HCEC 1CT (cell line): ENCODE results near the gene MTX1.
"Not testable (repeated sequence)": the region's sequence is repeated elsewhere in the genome, so short reads cannot be mapped to it uniquely, and the experiment has no call there.

Experiments used
- DNase-seq: peaks from one replicate; pipeline ENCODE4 v3.0.0-alpha.2; 2017

MTX1 gene

DNA sequence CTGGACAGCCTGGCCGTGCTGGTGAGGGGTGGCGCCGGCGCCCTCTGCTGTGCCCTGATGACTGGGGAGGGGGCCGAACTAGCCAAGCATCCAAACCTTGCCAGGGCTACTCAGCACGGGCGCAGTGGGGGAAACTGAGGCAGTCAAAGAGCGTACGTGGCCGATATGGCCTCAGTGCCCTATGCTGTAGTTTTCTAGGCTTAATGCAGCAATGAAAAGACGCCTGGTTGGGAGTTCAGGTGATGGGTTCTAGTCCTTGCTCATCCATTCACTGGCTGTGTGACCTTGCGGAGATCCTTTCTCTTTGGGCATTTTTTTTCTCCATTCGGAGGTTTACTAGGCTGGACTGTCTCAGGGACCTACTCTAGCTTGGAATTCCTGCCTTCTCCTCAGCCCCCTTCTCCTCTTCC, 822 bp downstream of the MTX1 start:
- DNase-seq = no peak

DNA sequence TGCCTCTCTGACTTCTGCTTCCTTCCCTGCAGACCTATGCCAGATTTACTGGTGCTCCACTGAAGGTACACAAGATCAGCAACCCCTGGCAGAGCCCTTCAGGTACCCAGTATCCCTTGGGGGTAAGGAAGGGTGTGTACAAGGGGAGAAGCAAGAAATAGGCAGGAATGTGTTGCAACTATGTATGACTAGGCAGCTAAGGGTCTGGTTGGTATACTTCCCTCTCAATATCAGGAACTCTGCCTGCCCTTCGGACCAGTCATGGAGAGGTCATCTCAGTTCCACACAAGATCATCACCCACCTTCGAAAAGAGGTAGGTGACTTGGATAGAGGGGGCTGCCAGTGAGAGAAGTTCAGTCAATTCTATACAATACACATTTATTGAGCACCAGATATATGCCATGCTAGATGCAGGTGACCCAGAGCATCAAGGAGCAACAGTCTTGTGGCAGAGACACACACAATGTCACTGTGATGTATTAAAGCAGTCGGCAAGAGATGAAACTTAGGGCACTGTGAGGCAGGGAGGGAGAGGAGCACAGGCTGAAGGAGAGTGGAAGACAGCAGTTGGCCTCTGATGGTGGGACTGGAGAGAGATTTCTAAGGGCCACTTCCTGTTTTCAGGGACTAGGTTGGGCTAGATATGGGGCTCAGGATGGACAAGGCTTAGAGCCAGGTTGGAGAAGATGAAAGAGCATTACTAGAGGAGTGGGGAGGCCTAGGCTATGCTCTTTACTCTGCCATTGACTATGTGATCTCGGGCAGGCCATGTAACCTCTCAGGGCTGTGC, 2.0 kb downstream of the MTX1 start:
- DNase-seq = no peak

DNA sequence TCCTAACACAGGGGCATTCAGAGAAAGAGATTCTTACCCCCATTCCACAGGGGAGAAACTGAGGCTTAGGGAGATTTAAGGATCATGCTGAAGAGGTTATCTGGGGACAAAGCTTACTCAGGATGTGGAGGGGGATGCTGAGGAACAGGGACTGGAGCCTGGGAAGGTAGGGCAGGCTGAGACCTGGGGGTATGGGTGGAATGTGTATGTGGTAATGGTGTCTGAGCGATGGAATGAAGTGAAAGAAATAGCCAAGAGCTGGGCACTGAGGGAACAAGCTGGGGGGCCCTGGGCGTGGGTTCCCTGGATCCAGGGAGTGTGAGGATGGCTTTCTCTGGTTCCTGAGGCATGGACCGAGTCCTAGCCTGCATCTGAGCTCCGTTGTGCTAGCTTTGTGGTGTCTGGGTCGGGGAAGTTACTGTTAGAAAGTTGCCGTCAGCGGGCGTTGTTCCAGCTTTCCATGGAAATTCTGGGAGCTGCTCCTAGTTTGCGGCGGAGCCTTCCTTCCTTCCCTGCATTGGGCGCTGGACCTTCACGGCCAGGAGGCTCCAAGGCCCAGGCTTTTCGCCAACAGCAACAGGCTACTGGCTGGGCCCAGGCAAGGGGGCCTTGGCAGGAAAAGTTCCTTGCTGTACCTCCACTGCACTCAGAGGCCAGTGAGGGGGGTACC, 3.0 kb downstream of the MTX1 start:
- DNase-seq = not testable (repeated sequence)

DNA sequence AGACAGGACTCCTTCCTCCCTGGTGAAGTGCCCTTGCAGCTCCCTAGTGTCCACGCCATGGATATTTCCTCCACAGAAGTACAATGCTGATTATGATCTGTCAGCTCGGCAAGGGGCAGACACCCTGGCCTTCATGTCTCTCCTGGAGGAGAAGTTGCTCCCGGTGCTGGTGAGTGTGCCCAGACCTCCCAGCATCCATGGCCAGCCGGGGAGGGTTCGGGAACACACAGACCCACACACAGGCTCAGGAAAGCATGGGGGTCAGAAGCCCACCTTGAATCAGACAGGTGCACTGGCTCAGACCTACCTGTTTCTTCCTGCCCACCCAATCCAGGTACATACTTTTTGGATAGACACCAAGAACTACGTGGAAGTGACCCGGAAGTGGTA, 3.6 kb downstream of the MTX1 start:
- DNase-seq = not testable (repeated sequence)

DNA sequence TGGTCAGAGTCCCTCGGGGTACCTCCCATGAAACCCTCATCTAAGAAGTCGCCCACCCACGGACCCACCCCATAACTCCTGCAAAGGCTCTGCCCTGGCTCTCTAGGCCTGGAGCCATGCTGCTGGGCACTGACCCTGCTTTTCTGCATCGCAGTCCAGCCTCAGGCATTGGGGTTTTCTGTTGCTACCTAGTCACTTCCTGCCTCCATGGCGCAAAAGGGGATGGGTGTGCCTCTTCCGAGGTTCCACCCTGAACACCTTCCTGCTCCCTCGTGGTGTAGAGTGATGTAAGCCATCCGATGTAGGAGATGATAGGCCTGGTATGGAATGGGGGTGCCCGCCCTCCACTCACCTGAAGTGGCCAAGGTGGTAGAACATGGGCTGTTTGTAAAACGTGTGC, 6.2 kb downstream of the MTX1 start:
- DNase-seq = not testable (repeated sequence)

DNA sequence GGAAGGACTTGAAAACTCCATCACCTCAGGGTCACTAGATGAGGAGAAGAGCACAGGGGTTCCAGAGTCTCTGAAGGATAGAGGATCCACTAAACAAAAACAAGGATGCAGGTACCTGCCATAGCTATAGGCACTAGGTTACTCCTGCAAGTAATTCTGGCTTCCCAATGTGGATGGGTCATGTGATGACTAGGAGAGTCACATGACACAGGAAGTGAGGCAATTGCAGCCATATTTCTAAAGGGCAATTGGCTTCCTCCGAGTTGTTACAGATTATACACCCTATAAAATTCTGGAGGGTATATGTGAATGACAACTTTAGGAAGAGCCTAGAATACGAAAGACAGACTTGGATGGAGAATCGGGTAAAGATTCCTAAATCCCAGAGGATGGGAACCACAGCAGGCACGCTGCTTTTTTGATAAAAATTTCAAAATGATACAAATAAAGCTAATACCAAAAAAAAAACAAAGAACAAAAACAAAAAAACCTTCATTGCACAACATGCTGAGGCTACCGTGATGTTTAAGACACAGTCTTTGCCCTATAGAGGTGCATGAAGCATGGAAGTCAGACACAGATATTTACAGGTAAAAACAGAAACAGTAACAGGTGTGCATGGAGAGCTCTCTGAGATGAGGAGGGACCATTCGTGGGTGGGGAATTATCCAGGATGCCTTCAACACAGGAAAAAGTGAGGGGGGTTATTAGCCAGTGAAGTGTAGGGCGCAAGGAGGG, 10.5 kb downstream of the MTX1 start:
- DNase-seq = peak; percentile 62

DNA sequence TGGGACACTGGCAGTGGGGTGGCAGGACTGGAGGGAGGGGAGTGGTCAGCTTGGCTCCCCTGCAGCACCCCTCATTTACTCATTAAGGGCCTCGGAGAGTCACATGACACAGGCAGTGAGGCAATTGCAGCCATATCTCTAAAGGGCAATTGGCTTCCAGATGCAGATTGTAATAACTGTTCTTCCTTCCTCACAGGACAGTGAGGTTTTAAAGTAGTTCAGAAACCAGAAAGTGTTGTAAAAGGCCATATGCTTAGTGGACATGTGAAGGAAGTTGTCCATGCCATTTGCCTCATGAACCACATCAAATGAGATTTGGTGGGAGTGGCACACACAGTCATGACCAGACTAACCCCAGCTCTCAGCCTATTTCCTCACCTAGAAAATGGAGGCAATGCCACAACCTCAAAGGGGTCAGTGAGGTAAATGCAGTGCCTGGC, 11.1 kb downstream of the MTX1 start:
- DNase-seq = no peak

DNA sequence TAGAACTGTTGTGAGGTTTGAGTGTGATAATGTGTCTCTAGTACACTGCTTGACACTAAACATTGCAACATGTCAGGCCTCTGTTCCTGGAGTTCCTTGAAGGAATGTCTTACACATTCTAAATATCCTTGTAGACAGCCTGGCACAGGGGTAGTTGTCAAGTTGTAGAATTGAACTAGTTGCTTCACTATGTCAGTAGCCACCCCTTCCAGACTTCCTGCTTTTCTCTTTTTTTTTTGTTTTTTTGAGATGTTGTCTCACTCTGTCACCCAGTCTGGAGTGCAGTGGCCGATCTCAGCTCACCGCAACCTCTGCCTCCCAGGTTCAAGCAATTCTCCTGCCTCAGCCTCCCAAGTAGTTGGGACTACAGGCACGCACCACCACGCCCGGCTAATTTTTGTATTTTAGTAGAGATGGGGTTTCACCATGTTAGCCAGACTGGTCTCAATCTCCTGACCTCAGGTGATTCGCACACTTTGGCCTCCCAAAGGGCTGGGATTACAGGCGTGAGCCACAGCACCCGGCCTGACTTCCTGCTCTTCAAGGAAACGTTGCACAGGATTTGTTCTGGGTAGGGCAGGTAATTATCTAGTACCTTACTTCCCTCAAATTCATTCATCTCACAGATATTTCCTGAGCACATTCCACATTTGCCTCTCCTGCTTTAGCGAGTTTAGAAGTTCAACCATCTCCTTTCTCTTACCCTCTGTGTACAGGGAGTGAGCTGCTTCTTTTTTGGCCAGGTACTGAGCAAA, 11.9 kb downstream of the MTX1 start:
- not testable (repeated sequence) for DNase-seq

DNA sequence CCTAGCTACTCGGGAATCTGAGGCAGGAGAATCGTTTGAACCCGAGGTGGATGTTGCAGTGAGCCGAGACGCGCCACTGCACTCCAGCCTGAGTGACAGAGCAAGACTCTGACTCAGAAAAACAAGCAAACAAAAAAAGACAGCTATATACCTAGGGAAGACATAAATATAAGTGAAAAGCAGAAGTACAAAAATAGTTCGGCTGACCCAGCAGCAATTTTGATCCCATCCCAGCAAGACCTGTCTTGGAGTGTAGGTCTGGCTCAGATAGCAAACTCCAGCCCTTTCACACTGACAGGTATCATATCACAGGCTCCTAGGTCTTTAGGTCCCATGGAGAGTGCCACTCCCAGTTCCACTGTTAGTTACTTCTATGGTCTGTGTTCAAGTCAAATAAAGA, 14.6 kb downstream of the MTX1 start:
- DNase-seq = no peak

DNA sequence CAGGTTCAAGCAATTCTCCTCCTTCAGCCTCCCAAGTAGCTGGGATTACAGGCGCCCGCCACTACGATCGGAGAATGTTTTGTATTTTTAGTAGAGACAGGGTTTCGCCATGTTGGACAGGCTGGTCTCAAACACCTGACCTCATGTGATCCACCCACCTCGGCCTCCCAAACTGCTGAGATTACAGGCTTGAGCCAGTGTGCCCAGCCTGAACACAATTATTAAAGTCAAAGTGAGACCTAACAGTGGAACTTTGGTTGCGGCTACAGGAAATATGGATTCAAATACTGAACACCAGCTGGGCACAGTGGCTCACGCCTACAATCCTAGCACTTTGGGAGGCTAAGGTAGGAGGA, 16.9 kb downstream of the MTX1 start:
- DNase-seq = not testable (repeated sequence)

DNA sequence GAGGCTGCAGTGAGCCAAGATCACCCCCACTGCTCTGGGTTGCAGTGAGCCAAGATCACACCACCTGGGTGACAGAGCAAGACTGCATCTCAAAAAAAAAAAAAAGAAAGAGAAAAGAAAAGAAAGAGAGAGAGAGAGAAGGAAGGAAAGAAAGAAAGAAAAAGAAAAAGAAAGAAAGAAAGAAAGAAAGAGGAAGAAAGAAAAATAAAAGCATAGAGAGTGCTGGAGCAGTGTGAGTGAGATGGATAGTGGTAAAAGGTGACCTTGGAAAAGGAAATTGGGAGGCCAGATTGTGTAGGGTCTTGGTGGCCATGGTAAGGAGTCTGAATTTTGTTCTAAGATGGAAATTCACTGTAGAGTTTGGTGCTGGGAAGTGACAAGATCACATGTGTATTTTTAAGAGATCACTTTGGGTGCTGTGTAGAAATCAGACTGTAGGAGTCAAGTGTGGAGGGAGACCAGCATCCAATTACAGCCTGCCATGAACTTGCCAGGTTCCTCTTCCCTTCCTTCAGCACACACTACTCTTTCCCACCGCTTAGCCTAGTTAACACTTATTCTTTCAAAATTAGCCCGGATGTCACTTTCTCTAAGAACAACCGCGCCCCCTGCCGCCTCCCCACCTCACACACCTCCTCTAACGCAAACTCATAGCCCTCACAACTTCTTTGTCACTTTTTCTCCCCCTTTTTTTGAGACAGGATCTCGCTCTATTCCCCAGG, 17.9 kb downstream of the MTX1 start:
- DNase-seq = peak; percentile 79

DNA sequence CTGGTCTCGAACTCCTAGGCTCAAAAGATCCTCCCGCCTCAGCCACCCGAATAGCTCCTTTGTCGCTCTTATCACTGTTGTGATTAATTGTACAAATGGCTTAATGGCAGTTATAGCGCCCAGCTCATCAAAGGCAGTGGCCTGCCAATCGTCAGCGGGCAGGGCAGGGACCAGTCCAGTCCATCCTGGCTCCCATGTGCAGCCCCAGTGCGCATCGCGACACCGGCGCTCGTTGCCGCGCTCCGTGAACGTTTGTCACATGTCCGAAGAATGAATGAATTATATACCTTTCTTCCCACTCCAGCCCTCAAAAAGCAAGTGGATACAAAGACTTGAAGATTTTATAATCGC, 18.4 kb downstream of the MTX1 start:
- peak; percentile 54 for DNase-seq

DNA sequence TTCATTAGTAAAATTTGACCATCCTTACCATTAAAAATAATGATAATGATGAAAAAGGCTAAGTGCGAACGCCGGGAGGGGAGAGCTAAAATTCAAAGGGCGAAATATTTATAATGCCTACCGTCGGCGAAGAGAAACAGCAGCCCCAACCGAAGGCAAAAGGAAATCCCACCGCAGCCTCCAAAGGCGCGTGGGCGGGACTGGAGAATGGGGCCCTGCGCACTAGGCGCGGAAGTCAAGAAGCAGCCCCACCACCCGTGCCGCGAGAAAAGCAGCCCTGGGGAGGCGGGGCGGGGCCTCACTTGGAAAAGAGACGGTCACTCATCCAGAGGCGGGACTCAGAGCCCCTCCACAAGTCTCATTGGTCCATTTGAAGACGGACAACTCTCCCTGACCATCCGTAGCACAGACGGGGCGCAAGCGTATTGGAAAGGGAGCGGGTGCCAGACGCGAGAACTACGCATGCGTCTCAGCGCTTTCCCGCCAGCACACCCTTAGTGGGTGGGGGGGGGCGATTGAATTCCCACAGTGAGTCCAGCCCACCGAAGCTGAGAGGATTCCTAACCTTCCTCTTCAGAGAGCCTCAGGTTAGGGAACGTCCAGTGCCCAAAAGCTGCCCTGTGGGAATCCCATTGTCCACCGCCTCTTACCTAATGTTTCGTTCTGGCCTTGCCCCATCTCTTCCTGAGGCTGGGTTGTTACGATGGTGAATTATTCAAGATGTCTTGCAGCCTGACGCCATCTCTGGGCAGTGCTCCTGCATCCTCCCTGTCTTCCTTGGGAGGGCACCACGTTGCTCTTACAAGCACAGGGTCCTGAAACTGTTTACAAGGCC, 19.0 kb downstream of the MTX1 start:
- peak; percentile 99 for DNase-seq

DNA sequence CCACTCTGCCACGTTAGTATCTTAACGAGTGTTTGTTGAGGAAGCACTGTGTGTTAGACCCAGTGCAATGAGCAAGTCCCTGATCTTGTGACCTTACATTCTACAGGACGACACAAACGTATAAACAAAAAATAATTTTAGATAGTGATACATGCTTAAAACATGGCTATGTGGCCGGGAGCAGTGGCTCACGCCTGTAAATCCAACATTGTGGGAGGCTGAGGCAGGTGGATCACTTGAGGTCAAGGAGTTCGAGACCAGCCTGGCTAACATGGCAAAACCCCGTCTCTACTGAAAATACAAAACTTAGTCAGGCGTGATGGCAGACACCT, 19.6 kb downstream of the MTX1 start:
- DNase-seq = no peak

DNA sequence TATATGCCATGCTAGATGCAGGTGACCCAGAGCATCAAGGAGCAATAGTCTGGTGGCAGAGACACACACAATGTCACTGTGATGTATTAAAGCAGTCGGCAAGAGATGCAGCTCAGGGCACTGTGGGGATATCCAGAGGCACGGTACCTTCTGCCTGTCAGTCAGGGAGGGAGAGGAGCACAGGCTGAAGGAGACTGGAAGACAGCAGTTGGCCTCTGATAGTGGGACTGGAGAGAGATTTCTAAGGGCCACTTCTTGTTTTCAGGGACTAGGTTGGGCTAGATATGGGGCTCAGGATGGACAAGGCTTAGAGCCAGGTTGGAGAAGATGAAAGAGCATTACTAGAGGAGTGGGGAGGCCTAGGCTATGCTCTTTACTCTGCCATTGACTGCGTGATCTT, 22.8 kb downstream of the MTX1 start:
- not testable (repeated sequence) for DNase-seq

DNA sequence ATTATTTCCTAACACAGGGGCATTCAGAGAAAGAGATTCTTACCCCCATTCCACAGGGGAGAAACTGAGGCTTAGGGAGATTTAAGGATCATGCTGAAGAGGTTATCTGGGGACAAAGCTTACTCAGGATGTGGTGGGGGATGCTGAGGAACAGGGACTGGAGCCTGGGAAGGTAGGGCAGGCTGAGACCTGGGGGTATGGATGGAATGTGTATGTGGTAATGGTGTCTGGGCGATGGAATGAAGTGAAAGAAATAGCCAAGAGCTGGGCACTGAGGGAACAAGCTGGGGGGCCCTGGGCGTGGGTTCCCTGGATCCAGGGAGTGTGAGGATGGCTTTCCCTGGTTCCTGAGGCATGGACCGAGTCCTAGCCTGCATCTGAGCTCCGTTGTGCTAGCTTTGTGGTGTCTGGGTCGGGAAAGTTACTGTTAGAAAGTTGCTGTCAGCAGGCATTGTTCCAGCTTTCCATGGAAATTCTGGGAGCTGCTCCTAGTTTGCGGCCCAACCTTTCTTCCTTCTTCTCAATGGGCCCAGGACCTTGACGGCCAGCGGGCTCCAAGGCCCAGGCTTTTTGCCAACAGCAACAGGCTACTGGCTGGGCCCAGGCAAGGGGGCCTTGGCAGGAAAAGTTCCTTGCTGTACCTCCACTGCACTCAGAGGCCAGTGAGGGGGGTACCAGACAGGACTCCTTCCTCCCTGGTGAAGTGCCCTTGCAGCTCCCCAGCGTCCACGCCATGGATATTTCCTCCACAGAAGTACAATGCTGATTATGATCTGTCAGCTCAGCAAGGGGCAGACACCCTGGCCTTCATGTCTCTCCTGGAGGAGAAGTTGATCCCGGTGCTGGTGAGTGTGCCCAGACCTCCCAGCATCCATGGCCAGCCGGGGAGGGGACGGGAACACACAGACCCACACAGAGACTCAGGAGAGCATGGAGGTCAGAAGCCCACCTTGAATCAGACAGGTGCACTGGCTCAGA, 23.8 kb downstream of the MTX1 start:
- not testable (repeated sequence) for DNase-seq

DNA sequence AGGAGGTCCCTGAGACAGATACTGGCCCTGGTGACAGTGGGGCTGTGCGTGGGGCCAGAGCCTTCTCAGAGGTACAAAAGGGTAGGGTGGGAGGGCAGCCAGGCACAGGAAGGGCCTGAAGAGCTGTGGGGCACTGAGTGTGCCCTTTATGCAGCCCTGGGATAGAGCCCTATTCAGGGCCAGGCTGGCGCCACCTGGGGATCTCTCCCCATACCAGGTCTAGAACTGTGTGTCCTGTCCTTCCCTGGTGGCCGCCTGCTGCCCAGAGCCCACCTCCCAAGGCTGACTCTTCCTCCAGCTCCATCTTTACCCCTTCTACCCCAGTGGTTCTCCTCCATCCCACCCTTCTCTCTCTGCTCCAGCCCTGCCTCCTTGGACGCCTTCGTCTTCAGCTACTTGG, 25.0 kb downstream of the MTX1 start:
- not testable (repeated sequence) for DNase-seq

DNA sequence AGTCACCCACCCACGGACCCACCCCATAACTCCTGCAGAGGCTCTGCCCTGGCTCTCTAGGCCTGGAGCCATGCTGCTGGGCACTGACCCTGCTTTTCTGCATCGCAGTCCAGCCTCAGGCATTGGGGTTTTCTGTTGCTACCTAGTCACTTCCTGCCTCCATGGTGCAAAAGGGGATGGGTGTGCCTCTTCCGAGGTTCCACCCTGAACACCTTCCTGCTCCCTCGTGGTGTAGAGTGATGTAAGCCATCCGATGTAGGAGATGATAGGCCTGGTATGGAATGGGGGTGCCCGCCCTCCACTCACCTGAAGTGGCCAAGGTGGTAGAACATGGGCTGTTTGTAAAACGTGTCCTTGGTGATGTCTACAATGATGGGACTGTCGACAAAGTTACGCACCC, 26.9 kb downstream of the MTX1 start:
- not testable (repeated sequence) for DNase-seq

DNA sequence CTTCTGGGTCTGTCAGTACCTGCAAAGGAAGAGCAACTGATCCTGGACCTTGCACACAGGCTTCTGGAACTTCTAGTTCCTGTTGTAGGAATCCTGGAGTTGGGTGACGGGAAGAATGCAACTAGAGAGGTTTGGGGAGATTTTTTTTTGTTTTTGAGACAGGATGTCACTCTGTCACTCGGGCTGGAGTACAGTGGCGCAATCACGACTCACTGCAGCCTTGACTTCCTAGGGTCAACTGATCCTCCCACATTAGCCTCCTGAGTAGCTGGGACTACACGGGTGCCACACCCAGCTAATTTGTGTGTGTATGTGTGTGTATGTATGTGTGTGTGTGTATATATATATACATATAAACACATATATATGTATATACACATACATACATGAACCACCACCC, 28.0 kb downstream of the MTX1 start:
- DNase-seq = no peak

DNA sequence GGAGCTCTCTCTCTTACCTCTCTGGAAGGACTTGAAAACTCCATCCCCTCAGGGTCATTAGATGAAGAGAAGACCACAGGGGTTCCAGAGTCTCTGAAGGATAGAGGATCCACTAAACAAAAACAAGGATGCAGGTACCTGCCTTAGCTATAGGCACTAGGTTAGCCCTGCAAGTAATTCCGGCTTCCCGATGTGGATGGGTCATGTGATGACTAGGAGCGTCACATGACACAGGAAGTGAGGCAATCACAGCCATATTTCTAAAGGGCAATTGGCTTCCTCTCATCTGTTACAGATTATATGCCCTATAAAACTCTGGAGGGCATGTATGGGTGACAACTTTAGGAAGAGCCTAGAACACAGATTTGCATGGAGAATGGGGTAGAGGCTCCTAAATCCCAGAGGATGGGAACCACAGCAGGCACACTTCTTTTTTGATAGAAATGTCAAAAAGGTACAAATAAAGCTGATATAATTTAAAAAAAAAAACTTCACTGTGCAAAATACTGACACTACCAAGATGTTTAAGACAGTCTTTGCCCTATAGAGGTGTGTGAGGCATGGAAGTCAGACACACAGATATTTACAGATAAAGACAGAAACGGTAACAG, 32.7 kb downstream of the MTX1 start:
- peak; percentile 80 for DNase-seq
